GM12873 (cell line): ENCODE data around the gene RNF149.
A peak's percentile ranks its signal among the peaks of the same experiment; 100 is the strongest.

Experiments
- TF ChIP-seq, protein P1 (sequence below): IDR thresholded peaks from 2 replicates; pipeline ENCODE4 v1.5.1; 2012; ENCODE audit warnings: low read depth, mild to moderate bottlenecking, moderate library complexity, low read length, control low read depth; ENCODE audit not compliant: insufficient read depth; ENCODE audit errors: missing control alignments

RNF149 gene, protein sequence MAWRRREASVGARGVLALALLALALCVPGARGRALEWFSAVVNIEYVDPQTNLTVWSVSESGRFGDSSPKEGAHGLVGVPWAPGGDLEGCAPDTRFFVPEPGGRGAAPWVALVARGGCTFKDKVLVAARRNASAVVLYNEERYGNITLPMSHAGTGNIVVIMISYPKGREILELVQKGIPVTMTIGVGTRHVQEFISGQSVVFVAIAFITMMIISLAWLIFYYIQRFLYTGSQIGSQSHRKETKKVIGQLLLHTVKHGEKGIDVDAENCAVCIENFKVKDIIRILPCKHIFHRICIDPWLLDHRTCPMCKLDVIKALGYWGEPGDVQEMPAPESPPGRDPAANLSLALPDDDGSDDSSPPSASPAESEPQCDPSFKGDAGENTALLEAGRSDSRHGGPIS

DNA sequence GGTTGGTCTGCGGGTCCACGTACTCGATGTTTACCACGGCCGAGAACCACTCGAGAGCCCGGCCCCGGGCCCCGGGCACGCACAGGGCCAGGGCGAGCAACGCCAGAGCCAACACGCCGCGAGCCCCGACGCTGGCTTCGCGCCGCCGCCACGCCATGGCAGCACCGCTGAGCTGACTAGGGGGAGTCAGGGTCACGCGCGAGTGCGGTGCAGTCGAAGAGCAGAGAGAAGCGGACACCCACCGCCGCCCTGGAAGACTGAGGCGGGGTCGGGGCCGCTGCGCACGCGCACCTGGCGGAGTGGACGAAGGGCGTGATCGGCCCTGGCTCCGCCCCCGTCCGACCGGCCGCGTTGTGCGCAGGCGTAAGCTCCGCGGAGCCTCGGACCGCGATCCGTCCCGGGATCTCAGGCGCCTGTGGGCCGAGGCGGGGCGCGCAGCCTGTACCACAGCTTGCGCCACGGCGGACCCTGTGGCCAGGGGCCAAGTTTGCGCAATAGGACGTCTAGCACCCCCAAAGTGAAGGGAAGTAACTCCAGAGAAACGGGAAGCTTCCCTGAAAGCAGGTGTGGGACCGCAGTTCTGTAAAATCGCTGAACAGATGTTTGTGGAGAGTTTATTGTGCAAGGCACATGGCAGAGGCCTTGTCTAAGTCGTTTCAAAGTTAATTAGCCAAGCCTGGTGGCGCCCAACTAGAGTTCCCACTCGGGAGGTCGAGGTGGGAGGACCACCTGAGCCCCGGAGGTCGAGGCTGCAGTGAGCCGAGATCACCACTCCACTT lies at the start of gene RNF149:
TSS of gene RNF149 (minus strand) at position 270 of the 779 bp plus-strand sequence. CDS start at position 157, 113 bp downstream.
- TF ChIP-seq, protein P1, sequence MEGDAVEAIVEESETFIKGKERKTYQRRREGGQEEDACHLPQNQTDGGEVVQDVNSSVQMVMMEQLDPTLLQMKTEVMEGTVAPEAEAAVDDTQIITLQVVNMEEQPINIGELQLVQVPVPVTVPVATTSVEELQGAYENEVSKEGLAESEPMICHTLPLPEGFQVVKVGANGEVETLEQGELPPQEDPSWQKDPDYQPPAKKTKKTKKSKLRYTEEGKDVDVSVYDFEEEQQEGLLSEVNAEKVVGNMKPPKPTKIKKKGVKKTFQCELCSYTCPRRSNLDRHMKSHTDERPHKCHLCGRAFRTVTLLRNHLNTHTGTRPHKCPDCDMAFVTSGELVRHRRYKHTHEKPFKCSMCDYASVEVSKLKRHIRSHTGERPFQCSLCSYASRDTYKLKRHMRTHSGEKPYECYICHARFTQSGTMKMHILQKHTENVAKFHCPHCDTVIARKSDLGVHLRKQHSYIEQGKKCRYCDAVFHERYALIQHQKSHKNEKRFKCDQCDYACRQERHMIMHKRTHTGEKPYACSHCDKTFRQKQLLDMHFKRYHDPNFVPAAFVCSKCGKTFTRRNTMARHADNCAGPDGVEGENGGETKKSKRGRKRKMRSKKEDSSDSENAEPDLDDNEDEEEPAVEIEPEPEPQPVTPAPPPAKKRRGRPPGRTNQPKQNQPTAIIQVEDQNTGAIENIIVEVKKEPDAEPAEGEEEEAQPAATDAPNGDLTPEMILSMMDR: peak; percentile 3

DNA sequence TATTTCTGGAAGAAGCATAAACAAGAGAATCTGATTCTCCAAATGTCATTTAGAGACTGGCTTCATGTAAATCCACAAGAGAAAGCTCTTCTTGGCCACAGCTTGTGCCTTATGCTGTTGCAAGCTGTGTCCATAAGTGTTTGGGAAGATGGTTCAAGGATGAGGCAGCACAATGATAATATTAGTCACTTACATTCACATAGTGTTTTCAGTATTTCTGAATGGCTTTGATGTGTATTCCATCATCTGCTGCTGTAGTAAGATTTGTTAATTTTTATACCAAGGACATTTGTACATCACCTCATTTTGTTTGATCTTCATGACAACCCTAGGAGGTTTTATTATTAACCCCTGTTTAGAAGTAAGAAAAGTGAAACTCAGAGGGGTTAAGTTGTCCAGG lies 48.9 kb upstream of the RNF149 start:
- TF ChIP-seq, protein P1: no peak

DNA sequence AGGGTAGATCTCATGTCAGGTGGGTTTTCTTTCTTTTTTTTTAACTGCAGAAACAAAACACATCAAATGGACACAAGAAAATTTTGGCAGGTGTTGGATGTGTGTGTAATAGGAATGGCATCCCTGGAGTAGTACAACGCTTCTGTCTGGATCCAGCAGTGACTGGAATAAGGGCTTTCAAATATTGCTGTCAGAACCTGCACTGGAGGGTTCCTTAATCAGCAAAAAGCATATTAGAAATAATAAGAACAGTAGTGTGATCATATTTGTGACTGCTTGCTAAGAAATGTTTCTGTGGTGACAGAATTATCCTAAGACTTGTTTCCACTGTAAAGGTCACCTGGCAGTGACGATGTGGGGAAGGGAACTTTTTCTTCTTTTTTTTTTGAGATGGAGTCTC lies 48.0 kb upstream of the RNF149 start:
- TF ChIP-seq, protein P1: no peak

DNA sequence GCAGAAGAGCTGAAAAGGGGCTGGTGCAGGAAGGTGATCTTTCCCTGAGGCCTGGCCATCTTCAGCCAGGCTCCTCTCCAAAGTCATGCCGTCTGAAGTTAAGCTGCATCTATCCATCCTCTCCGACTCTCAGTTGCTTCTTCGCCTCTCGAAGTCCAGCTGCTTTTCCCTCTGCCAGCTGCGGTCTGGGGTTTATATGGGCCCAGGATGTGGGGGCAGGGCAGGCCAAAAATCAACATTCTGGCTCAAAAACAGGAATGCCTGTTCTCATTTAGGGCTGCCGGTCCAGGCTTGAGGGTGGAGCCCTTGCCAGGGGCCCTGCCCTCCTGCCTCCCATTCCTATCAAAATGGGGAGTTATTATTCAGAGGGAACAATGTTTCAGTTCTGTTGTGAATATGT lies 47.6 kb upstream of the RNF149 start:
- TF ChIP-seq, protein P1: no peak

DNA sequence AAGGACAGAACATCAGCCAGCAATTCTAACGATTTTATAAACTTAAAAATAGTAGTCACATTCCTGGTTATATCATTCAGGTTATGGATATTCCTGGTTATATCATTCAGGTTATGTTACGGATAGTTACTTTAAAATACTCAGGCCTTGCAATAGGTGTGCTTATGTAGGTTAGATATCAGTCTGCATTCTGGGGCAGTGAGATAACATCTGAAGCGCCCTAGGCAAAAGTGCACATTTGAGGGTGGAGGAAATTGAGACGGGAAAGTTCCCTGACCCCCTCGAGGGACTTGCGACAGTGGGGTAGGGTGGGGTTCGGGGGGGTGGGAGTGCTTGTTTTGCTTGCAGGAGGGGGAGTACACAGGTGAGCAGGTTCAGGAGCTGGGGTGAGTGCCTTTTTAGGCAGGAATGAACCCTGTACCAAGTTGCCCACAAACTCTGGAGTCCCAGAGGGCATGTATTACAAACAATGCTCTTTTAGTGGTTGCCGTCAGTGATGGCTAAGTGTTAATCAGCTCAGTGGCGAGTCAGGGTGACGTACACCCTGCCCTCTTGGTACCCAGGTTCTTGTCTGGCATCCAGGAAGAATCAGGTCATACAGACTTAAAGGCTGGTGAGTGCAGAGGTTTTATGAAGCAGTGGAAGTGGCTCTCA lies 47.0 kb upstream of the RNF149 start:
- TF ChIP-seq, protein P1: no peak

DNA sequence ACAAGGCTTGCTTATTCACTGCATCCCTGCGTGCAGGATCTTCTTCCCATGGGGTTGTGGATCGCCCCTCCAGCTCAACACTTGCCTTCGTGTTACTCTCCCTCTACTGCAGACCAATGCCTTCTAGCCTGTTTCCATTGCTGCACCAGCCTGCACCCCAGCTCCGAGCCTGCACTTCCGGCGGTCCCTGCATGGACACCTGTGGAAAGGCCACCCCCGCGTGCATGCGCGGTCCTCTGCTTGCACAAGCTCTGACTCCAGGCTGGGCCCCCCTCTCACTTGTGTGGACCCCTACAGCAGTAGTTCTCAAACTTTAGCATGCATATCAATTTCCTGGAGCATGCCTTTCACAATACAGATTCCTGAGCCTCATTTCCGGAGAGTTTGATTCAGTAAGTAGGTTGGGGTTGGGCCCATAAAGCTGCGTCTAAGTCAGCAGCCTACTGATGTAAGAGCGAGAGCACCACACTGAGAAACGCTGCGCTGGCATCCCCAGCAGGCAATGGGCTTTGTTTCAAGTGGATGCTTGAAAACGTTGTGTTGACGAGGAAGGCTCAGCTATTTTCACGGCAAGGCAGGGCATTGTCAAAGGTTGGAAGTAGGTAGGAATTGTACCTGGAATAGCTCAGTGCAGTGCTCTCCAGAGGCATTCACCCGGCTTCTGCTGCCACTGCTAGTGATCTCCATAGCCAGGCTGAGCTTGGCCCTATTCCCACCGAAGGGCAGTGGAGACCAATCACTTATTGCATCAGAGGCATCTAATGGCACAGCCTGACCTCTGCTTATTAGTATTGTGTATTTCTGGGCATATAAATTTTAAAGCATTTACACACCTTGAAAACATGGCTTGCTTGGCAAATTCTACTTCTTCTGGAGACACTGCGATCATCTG lies 46.2 kb upstream of the RNF149 start:
- TF ChIP-seq, protein P1: no peak
